H9 (cell line): ENCODE measurements around the gene HPGDS. TPM values are rescaled to one million over a fixed set of nuclear protein-coding genes. Genes with fewer than 3 reads are reported as not detected.

Source experiments
- DNase-seq: peaks from one replicate; pipeline ENCODE4 v3.0.0-alpha.2; 2017
- H2AFZ ChIP-seq: one replicate; pipeline ENCODE4 v1.6.1; 2013; ENCODE audit warnings: mild to moderate bottlenecking, low read length, control low read depth, moderate library complexity
- H2AK5ac ChIP-seq: 2 replicates; pipeline ENCODE4 v1.6.1; 2013; ENCODE audit warnings: low read length, control low read depth, mixed read lengths; ENCODE audit not compliant: insufficient read length
- H2BK120ac ChIP-seq: one replicate; pipeline ENCODE4 v1.6.1; 2013; ENCODE audit warnings: low read depth, mild to moderate bottlenecking, low read length, control low read depth, inconsistent platforms; ENCODE audit not compliant: poor library complexity, severe bottlenecking
- H2BK12ac ChIP-seq: 2 replicates; pipeline ENCODE4 v1.6.1; 2013; ENCODE audit warnings: low read length, control low read depth, mixed read lengths, low read depth; ENCODE audit not compliant: insufficient read length
- H2BK15ac ChIP-seq: 2 replicates; pipeline ENCODE4 v1.6.1; 2013; ENCODE audit warnings: low read depth, low read length, control low read depth
- H2BK20ac ChIP-seq: one replicate; pipeline ENCODE4 v1.6.1; 2013; ENCODE audit warnings: low read depth, mild to moderate bottlenecking, low read length, control low read depth, inconsistent platforms; ENCODE audit not compliant: poor library complexity, severe bottlenecking
- H2BK5ac ChIP-seq: 2 replicates; pipeline ENCODE4 v1.6.1; 2013; ENCODE audit warnings: low read length, control low read depth, mixed read lengths; ENCODE audit not compliant: insufficient read length
- H3K14ac ChIP-seq: 2 replicates; pipeline ENCODE4 v1.6.1; 2013; ENCODE audit warnings: low read length, control low read depth; ENCODE audit not compliant: insufficient read depth
- H3K18ac ChIP-seq: 2 replicates; pipeline ENCODE4 v1.6.1; 2013; ENCODE audit warnings: low read depth, mild to moderate bottlenecking, mixed read lengths, low read length, control low read depth; ENCODE audit not compliant: insufficient read length
- H3K23ac ChIP-seq: 2 replicates; pipeline ENCODE4 v1.6.1; 2013; ENCODE audit warnings: low read length, control low read depth, mixed read lengths, low read depth; ENCODE audit not compliant: insufficient read length
- H3K23me2 ChIP-seq: 2 replicates; pipeline ENCODE4 v1.6.1; 2013; ENCODE audit warnings: low read depth, mild to moderate bottlenecking, mixed read lengths, low read length, control low read depth; ENCODE audit not compliant: insufficient read length, poor library complexity, severe bottlenecking
- H3K27ac ChIP-seq: 2 replicates; pipeline ENCODE4 v1.5.1; 2013; ENCODE audit warnings: low read length, control low read depth, mixed read lengths, low read depth; ENCODE audit not compliant: insufficient read length
- H3K27me3 ChIP-seq: 2 replicates; pipeline ENCODE4 v1.6.1; 2013; ENCODE audit warnings: low read length, control low read depth, inconsistent platforms; ENCODE audit not compliant: insufficient read depth
- H3K4ac ChIP-seq: 2 replicates; pipeline ENCODE4 v1.6.1; 2013; ENCODE audit warnings: low read depth, mild to moderate bottlenecking, control low read depth, inconsistent platforms, low read length, moderate library complexity
- H3K4me1 ChIP-seq: 2 replicates; pipeline ENCODE4 v1.6.1; 2013; ENCODE audit warnings: low read length, control low read depth, inconsistent platforms; ENCODE audit not compliant: insufficient read depth
- H3K4me2 ChIP-seq: 2 replicates; pipeline ENCODE4 v1.6.1; 2013; ENCODE audit warnings: low read length, control low read depth, mixed read lengths; ENCODE audit not compliant: insufficient read length, insufficient read depth
- H3K56ac ChIP-seq: 2 replicates; pipeline ENCODE4 v1.6.1; 2013; ENCODE audit warnings: low read depth, mild to moderate bottlenecking, mixed read lengths, low read length, control low read depth; ENCODE audit not compliant: insufficient read length
- H3K79me1 ChIP-seq: 2 replicates; pipeline ENCODE4 v1.6.1; 2013; ENCODE audit warnings: low read depth, mild to moderate bottlenecking, moderate library complexity, low read length, control low read depth, inconsistent platforms; ENCODE audit not compliant: insufficient read depth, poor library complexity, severe bottlenecking
- H3K79me2 ChIP-seq: 2 replicates; pipeline ENCODE4 v1.6.1; 2013; ENCODE audit warnings: low read length, control low read depth, inconsistent platforms; ENCODE audit not compliant: insufficient read depth
- H3K9ac ChIP-seq: 2 replicates; pipeline ENCODE4 v1.6.1; 2013; ENCODE audit warnings: low read length, control low read depth, mixed read lengths; ENCODE audit not compliant: insufficient read length; ENCODE audit errors: extremely low read depth
- H3K9me3 ChIP-seq: one replicate; pipeline ENCODE4 v1.6.1; 2013; ENCODE audit warnings: low read depth, low read length, inconsistent platforms; ENCODE audit not compliant: control insufficient read depth
- H3T11ph ChIP-seq: one replicate; pipeline ENCODE4 v1.6.1; 2013; ENCODE audit warnings: mild to moderate bottlenecking, low read length, control low read depth, inconsistent platforms
- H4K20me1 ChIP-seq: one replicate; pipeline ENCODE4 v1.6.1; 2013; ENCODE audit not compliant: control insufficient read depth, insufficient read length, insufficient read depth
- H4K5ac ChIP-seq: 2 replicates; pipeline ENCODE4 v1.6.1; 2013; ENCODE audit warnings: low read depth, mild to moderate bottlenecking, mixed read lengths, low read length, control low read depth; ENCODE audit not compliant: insufficient read length
- H4K8ac ChIP-seq: replicated peaks from 2 replicates; pipeline ENCODE4 v1.6.1; 2013; ENCODE audit warnings: low read length, control low read depth, mixed read lengths, low read depth; ENCODE audit not compliant: insufficient read length
- H4K91ac ChIP-seq: 2 replicates; pipeline ENCODE4 v1.6.1; 2013; ENCODE audit warnings: low read depth, mild to moderate bottlenecking, moderate library complexity, mixed read lengths, low read length, control low read depth; ENCODE audit not compliant: insufficient read length
- H3K27ac Mint-ChIP-seq, 3 experiments: 2 replicates in 2 of 3; 3 replicates in 1 of 3; pipeline ENCODE4 v1.8.0; 2020 to 2021; ENCODE audit warnings: mixed read lengths in 3 of 3, mild to moderate bottlenecking in 1 of 3, moderate library complexity in 1 of 3
- H3K27me3 Mint-ChIP-seq: 2 replicates; pipeline ENCODE4 v1.8.0; 2021; ENCODE audit warnings: low read depth, mild to moderate bottlenecking, moderate library complexity, mixed read lengths
- H3K36me3 Mint-ChIP-seq, 3 experiments: 2 replicates in 2 of 3; 3 replicates in 1 of 3; pipeline ENCODE4 v1.8.0; 2020 to 2021; ENCODE audit warnings: low read depth in 3 of 3, mixed read lengths in 3 of 3; ENCODE audit not compliant: insufficient read depth in 1 of 3
- H3K4me1 Mint-ChIP-seq, 2 experiments: 2 replicates each; pipeline ENCODE4 v1.8.0; 2020; ENCODE audit warnings: mixed read lengths in 2 of 2
- H3K4me3 Mint-ChIP-seq, 2 experiments: 2 replicates in 1 of 2; 3 replicates in 1 of 2; pipeline ENCODE4 v1.8.0; 2020 to 2021; ENCODE audit warnings: mild to moderate bottlenecking in 2 of 2, mixed read lengths in 2 of 2, moderate library complexity in 1 of 2
- H3K9me3 Mint-ChIP-seq, 2 experiments: 2 replicates in 1 of 2; 3 replicates in 1 of 2; pipeline ENCODE4 v1.8.0; 2020; ENCODE audit warnings: mild to moderate bottlenecking in 2 of 2, mixed read lengths in 2 of 2, moderate library complexity in 1 of 2
- CTCF ChIP-seq: fragments of 200-600 bp; sonication (generic); conservative IDR thresholded peaks from 3 replicates; pipeline ENCODE4 v1.8.0; 2021; ENCODE audit warnings: antibody characterized with exemption, mild to moderate bottlenecking
- WGBS: extraction: QIAGEN DNeasy Blood & Tissue Kit; methylation state at CpG from one replicate; pipeline ENCODE4 v1.1.7; 2013; ENCODE audit warnings: missing lambda C conversion rate, low lambda C conversion rate, mixed read lengths; ENCODE audit not compliant: insufficient read length; ENCODE audit errors: extremely low coverage; 5-methylcytosine and 5-hydroxymethylcytosine counted together
- total RNA-seq: library from RNA; stranded (reverse); gene quantifications from 2 replicates; pipeline ENCODE4 v1.2.1, GENCODE V29; 2021

Gene HPGDS
- total RNA-seq, 1 experiment from 2014 or later: not detected

GRCh38 chr4:94368459-94368858 is 25.8 kb upstream of the HPGDS start:
- H3K14ac ChIP-seq: no peak overlapping the region
- no peak overlapping the region for H3K4me3 Mint-ChIP-seq
- H3K79me2 ChIP-seq: no peaks in the 10 kb centered on the region
- no peak overlapping the region for H4K8ac ChIP-seq
- no peak overlapping the region for H2BK12ac ChIP-seq
- H3K9ac ChIP-seq: no peak overlapping the region
- H3K9me3 Mint-ChIP-seq: peaks cover 3 to 4% of the 10 kb centered on the region in 2 experiments; a peak in 3 of 5 replicates
- no peak overlapping the region for H2AK5ac ChIP-seq
- H3K27ac ChIP-seq: no peak overlapping the region
- peaks cover under 1% of the 10 kb centered on the region; the same call in 1 of the 2 replicates for H3K4me1 ChIP-seq
- no peaks in the 10 kb centered on the region for H3K79me1 ChIP-seq
- no peaks in the 10 kb centered on the region for H3K23me2 ChIP-seq
- H3K27me3 Mint-ChIP-seq: no peaks in the 10 kb centered on the region
- no peak overlapping the region for H3K4me2 ChIP-seq
- H3K18ac ChIP-seq: no peak overlapping the region
- no peak overlapping the region for H2AFZ ChIP-seq
- peaks cover 0 to 5% (median 0%) of the 10 kb centered on the region in 3 experiments; a peak in 1 of 7 replicates for H3K36me3 Mint-ChIP-seq
- no peaks in the 10 kb centered on the region for H4K20me1 ChIP-seq
- 0 out of 4 replicates have a peak, but pooled peaks cover 0 to 2% of the 10 kb centered on the region in 2 experiments for H3K4me1 Mint-ChIP-seq
- no peak overlapping the region for H3K4ac ChIP-seq
- H3K27ac Mint-ChIP-seq: no peak overlapping the region
- H3K9me3 ChIP-seq: no peaks in the 10 kb centered on the region
- no CpG with 5 or more reads among the region's 1 CpG for WGBS
- no peak overlapping the region for H2BK5ac ChIP-seq
- H2BK15ac ChIP-seq: no peak overlapping the region
- H4K5ac ChIP-seq: no peak overlapping the region
- H3K56ac ChIP-seq: no peak overlapping the region
- no peak for TF ChIP-seq CTCF
- no peak overlapping the region for H2BK20ac ChIP-seq
- DNase-seq: no peak
- H3K23ac ChIP-seq: no peak overlapping the region
- H3T11ph ChIP-seq: no peak overlapping the region
- H3K27me3 ChIP-seq: no peaks in the 10 kb centered on the region
- H4K91ac ChIP-seq: no peak overlapping the region
- H2BK120ac ChIP-seq: no peak overlapping the region
